Neural cell (in vitro differentiated cells): ENCODE results near the gene DNAH3. TPM values are rescaled to one million over a fixed set of nuclear protein-coding genes. Genes with fewer than 3 reads are reported as not detected.

ENCODE experiments used
- H2AFZ ChIP-seq: fragments of 200-600, 300-800 bp; sonication (generic), shearing (Covaris generic); 2 replicates; pipeline ENCODE4 v1.6.0; 2014; ENCODE audit warnings: low read depth, mild to moderate bottlenecking, antibody characterized with exemption, low read length, moderate library complexity
- H3F3A ChIP-seq: fragments of 200-600 bp; shearing (Covaris generic); 2 replicates; pipeline ENCODE4 v1.6.1; 2016; ENCODE audit warnings: mild to moderate bottlenecking, moderate library complexity, mixed read lengths, antibody characterized with exemption, low read length; ENCODE audit not compliant: insufficient read depth, poor library complexity, severe bottlenecking
- H3K27ac ChIP-seq: fragments of 200-600, 300-800 bp; sonication (generic), shearing (Covaris generic); 2 replicates; pipeline ENCODE4 v1.5.1; 2014; ENCODE audit warnings: mild to moderate bottlenecking, low read length, moderate library complexity
- H3K27me3 ChIP-seq: fragments of 300-800, 200-600 bp; sonication (generic), shearing (Covaris generic); 2 replicates; pipeline ENCODE4 v1.6.0; 2014; ENCODE audit warnings: mild to moderate bottlenecking, low read depth, low read length, moderate library complexity; ENCODE audit not compliant: insufficient read depth
- H3K36me3 ChIP-seq: fragments of 300-800, 200-600 bp; sonication (generic), shearing (Covaris generic); 2 replicates; pipeline ENCODE4 v1.5.1; 2014; ENCODE audit warnings: mild to moderate bottlenecking, antibody characterized with exemption, low read length, moderate library complexity; ENCODE audit not compliant: insufficient read depth
- H3K4me2 ChIP-seq: fragments of 300-800, 200-600 bp; sonication (generic), shearing (Covaris generic); 2 replicates; pipeline ENCODE4 v1.6.0; 2014; ENCODE audit warnings: mild to moderate bottlenecking, low read length
- H3K4me3 ChIP-seq: fragments of 300-800, 200-600 bp; sonication (generic), shearing (Covaris generic); 2 replicates; pipeline ENCODE4 v1.5.1; 2014; ENCODE audit warnings: mild to moderate bottlenecking, low read length, moderate library complexity
- H3K79me2 ChIP-seq: fragments of 200-600 bp; shearing (Covaris generic); replicated peaks from 2 replicates; pipeline ENCODE4 v1.6.0; 2014; ENCODE audit warnings: mild to moderate bottlenecking, low read length, moderate library complexity; ENCODE audit not compliant: insufficient read depth
- H3K9ac ChIP-seq: fragments of 300-800, 200-600 bp; sonication (generic), shearing (Covaris generic); 2 replicates; pipeline ENCODE4 v1.6.1; 2016; ENCODE audit warnings: mild to moderate bottlenecking, low read length, mixed read lengths
- H3K9me2 ChIP-seq: fragments of 200-600 bp; shearing (Covaris generic); 2 replicates; pipeline ENCODE4 v1.6.1; 2016; ENCODE audit warnings: mild to moderate bottlenecking, low read length, mixed read lengths; ENCODE audit not compliant: insufficient read depth
- H3K9me3 ChIP-seq: fragments of 200-600, 300-800 bp; sonication (generic), shearing (Covaris generic); 2 replicates; pipeline ENCODE4 v1.6.1; 2016; ENCODE audit warnings: mild to moderate bottlenecking, mixed run types, low read length, moderate library complexity, mixed read lengths
- H4K20me1 ChIP-seq: fragments of 200-600 bp; shearing (Covaris generic); 2 replicates; pipeline ENCODE4 v1.6.1; 2016; ENCODE audit warnings: mild to moderate bottlenecking, mixed run types; ENCODE audit not compliant: insufficient read depth
- CTCF ChIP-seq: fragments of 450-650 bp; IDR thresholded peaks from 2 replicates; pipeline ENCODE4 v1.5.1; 2014; ENCODE audit warnings: antibody characterized with exemption, mild to moderate bottlenecking, moderate library complexity; ENCODE audit not compliant: poor library complexity, severe bottlenecking
- EP300 ChIP-seq: fragments of 450-650 bp; conservative IDR thresholded peaks from 2 replicates; pipeline ENCODE4 v1.6.1; 2014; ENCODE audit warnings: antibody characterized with exemption, mild to moderate bottlenecking, moderate library complexity; ENCODE audit not compliant: poor library complexity, severe bottlenecking
- EZH2 ChIP-seq: fragments of 200-600, 300-800 bp; shearing (Covaris generic), sonication (generic); IDR thresholded peaks from 2 replicates; pipeline ENCODE4 v1.6.1; 2014; ENCODE audit warnings: antibody characterized with exemption, low read length, borderline replicate concordance, mild to moderate bottlenecking; ENCODE audit not compliant: insufficient read depth, poor library complexity, severe bottlenecking
- MXI1 ChIP-seq: fragments of 450-650 bp; conservative IDR thresholded peaks from 2 replicates; pipeline ENCODE4 v1.6.1; 2014; ENCODE audit warnings: antibody characterized with exemption, mild to moderate bottlenecking; ENCODE audit not compliant: poor library complexity, severe bottlenecking
- POLR2AphosphoS5 ChIP-seq: IDR thresholded peaks from 2 replicates; pipeline ENCODE4 v1.6.1; 2012
- RAD21 ChIP-seq: fragments of 450-650 bp; conservative IDR thresholded peaks from 2 replicates; pipeline ENCODE4 v1.6.1; 2014; ENCODE audit warnings: antibody characterized with exemption, mild to moderate bottlenecking, moderate library complexity
- REST ChIP-seq: IDR thresholded peaks from 2 replicates; pipeline ENCODE4 v1.6.1; 2012; ENCODE audit warnings: borderline replicate concordance
- SMC3 ChIP-seq: fragments of 450-650 bp; conservative IDR thresholded peaks from 2 replicates; pipeline ENCODE4 v1.6.1; 2014; ENCODE audit warnings: antibody characterized with exemption, mild to moderate bottlenecking, moderate library complexity; ENCODE audit not compliant: poor library complexity
- TAF1 ChIP-seq: IDR thresholded peaks from 2 replicates; pipeline ENCODE4 v1.6.1; 2012; ENCODE audit warnings: low read depth
- polyA plus RNA-seq: library from polyadenylated mRNA; depleted of rRNA; stranded (reverse); fragments of >200 nt; gene quantifications from 2 replicates; pipeline ENCODE4 v1.2.3, GENCODE V29; 2014

Gene DNAH3
- polyA plus RNA-seq, 1 donor from 2014 or later = 0.06 TPM

GRCh38 chr16:21190013-21190412, 39.4 kb upstream of the DNAH3 start:
- Histone ChIP-seq H3K27me3 (no peaks in the 10 kb centered on the region), H3K36me3 (no peaks in the 10 kb centered on the region), H3K9me3 (no peaks in the 10 kb centered on the region), H3K4me3 (no peak overlapping the region), H4K20me1 (no peaks in the 10 kb centered on the region), H3K79me2 (no peaks in the 10 kb centered on the region), H3K4me2 (no peak overlapping the region), H2AFZ (no peak overlapping the region), H3K27ac (no peak overlapping the region), H3K9ac (no peak overlapping the region), H3F3A (no peaks in the 10 kb centered on the region), H3K9me2 (no peaks in the 10 kb centered on the region)
- TF ChIP-seq EZH2 (no peak), CTCF (no peak), EP300 (no peak), POLR2AphosphoS5 (no peak), TAF1 (no peak), REST (no peak), RAD21 (no peak), MXI1 (no peak), SMC3 (no peak)

- Histone ChIP-seq H3K4me2 (no peak overlapping the region), H4K20me1 (no peaks in the 10 kb centered on the region), H3K79me2 (no peaks in the 10 kb centered on the region), H3K36me3 (no peaks in the 10 kb centered on the region), H3F3A (no peaks in the 10 kb centered on the region), H3K27ac (no peak overlapping the region), H2AFZ (no peak overlapping the region), H3K9me3 (no peaks in the 10 kb centered on the region), H3K9me2 (no peaks in the 10 kb centered on the region), H3K4me3 (no peak overlapping the region), H3K9ac (no peak overlapping the region), H3K27me3 (no peaks in the 10 kb centered on the region)
- TF ChIP-seq MXI1 (no peak), SMC3 (no peak), RAD21 (no peak), TAF1 (no peak), EZH2 (no peak), POLR2AphosphoS5 (no peak), REST (no peak), EP300 (no peak), CTCF (no peak)
These were observed 38.7 kb upstream of the DNAH3 start for GRCh38 chr16:21189311-21189710.
